Measurements from ENCODE around the gene ANO1.

ANO1 gene

DNA sequence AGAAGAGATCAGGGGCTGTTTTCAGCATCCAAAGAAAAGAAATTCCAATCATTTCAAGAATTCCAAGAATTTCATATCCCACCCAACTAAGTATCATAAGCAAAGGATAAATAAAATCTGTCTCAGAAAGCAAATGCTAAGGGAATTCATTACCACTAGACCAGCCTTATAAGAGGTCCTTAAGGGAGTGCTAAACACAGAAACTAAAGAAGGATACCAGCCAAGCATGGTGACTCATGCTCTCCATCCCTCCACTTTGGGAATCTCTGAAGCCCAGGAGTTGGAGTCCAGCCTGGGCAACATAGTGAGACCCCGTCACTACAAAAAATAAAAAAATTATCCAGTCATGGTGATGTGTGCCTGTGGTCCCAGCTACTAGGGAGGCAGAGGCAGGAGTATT lies 142.8 kb downstream of the ANO1 start:
- DNase-seq, result no peak

DNA sequence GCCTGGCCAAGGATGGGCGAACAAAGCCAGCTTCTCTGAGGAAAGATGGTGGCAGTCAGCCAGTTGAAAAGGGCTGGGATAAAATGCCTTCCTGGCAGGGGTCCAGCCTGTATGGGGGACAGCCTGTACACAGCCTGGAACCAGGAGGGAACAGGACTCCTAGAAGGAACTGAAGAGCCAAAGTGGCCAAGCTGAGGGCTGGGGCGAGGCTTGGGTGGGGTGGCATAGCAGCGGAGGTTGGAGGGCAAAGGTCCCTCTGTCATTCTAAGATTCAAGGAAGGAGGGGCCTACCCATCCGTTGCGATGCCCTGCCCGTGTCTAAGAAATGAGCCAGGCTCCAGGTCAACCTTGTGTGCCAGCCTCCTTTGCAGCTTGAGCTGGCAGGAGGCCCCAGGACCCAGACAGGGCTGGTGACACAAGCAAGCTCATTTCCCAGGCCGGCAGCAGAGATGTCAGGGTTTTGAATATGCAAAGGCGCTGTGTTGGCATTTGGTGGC lies 147.6 kb downstream of the ANO1 start:
- no peak for DNase-seq

DNA sequence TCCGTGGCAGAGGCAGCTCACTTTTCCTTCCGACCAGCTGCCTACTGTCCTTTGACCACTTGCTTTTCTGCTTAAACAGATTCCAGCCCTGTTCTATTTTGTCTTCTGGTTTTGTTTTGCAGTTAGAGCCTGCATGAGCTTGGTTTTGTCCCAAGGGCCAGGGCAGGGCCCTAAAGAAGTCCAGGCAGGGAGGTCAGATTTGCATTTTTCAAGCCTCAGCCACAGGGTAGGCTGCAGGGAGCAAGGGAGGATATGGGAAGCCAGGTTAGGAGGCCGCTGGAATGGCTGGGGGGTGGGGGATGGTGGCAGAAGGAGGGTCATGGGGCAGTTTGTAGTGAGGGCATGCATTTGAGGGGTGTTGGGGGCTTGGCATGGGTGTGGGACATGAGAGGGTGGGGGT lies 148.1 kb downstream of the ANO1 start:
- no peak for DNase-seq

DNA sequence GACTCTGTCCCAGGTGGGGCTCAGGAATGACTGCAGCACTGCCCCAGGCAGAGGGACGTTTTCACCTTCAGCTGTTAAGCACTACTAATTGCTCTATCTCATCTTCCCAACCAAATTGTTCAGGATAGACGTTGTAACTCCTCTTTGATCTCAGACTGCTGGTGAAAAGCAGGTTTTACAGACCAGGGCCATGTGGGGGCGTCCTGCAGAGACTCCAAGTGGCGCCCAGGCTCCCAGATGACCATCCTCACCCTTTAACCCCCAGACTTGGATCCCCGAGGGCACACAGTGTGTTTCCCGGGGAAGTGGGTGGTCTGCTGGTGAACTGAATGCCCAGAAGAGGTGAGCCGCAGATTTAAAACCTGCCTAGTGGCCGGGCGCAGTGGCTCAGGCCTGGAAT lies 148.8 kb downstream of the ANO1 start:
- DNase-seq, result no peak

DNA sequence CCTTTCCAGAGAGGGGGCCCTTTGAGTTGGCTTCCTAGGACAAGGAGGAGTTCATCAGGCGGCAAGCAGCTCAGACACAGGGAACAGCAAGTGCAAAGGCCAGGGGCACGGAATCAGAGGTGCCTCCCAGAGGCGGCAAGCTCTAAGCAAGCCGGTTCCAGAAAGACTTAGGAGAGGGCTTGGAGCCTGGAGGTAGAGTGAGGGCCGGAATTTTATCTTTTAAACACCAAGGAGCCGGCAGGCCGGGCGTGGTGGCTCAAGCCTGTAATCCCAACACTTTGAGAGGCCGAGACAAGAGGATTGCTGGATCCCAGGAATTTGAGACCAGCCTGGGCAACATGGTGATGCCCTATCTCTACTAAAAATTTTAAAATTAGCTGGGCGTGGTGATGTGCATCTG lies 151.6 kb downstream of the ANO1 start:
- DNase-seq, result no peak

DNA sequence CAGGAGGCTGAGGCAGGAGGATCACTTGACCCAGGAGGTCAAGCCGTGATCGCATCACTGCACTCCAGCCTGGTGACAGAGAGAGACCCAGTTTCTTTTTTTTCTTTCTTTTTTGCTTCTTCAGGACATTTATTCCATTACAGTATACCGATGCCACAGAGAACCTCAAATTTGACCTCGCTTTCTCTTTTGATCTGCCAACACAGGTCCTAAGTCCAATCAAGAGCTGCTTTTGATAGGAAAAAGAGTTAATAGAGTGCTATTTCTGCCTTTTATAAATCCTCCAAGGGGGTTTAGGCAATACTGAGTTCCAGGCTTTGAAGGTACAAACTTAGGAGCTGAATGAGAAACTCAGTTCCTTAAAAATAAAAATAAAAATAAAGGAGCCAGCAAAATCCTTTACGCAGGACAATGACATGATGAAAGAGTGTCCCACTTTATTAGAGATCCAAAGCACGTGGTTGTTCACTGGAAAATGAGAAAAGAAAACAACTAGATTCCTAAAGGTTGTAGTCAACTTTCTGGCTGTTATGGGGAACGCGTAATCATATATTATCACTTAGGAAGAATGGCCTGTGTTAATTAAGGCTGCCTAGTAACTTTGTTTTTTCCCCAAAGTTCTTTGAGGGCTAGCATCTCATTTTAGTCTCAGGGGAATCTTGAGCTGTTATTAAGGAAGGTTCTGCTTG lies 152.2 kb downstream of the ANO1 start:
- DNase-seq, result no peak

DNA sequence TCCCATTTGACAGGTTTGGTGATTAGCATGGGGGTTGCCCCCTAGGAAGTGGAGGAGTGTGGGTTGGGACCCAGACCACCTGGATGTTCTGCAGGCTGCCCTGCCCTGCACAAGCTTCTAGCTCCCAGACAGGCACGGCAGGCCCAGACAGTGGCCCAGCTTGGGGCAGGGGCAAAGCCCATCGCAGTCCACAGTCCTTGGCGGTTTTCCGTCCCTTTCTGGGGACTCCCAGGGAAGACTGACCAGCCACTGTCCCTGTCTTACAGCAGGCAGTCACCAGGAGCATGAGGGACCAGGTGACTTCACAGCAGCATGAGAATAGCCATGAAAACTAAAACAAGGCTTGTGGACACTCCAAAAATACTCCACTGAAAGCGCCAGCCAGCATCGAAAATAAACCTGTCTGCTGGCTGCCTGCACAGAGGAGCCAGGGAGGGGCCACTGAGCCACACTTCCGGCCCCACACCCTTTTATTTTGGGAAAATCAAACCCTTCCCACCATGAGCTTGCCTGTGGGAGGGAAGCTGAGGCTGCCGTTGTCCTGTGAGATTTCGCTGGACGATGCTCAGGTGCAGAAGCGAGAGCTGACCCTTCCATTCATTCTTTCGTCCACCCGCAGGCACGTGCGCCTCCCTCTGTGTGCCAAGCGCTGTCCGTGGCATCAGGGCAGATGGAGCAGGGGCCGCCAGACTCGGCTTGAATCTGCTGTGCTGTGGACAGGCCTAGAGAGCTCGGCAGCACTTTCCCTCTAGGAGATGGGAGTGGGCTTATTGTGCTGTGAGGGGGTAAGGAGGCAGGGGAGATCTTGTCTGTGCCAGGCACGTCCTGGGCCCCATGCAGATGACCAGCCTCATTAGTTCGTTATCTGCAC lies 153.0 kb downstream of the ANO1 start:
- no peak for DNase-seq

DNA sequence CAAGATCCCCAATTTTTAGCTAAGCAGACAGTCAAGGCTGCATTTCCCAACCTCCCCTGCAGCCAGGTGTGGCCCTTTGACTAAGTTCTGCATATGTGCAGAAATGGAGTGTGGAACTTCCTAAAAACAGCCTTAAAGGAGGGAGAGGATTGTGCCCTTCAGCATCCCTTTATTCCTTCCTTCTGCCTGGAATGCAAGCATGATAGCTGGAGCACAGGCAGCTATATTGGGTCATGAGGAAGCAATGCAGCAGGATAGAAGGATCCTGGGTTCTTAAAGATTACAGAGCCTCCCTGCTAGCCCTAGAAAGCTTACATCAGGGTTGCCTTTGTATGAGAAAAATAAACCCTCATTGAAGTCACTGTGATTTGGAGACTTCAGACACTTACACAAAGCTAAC lies 154.9 kb downstream of the ANO1 start:
- no peak for DNase-seq

DNA sequence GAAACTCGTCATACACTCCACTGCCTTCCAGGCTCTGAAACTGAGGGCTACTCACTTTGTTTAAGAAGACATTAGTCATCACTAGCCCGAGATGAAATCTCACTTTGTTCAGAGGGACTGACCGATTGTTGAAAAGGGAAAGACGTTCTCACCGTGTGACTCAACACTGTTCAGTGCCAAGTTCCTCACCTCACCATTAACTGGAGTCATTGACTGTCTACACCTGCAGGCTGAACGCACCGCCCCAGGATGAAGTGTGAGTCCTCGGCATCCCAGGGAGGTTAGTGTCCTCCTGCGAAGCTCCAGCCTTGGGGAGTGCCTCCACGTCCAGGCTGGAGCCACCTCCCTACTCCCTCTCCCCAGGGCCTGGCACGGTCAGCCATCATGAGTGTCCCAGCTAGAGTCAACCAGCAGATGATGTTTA lies 155.4 kb downstream of the ANO1 start:
- DNase-seq, result no peak

DNA sequence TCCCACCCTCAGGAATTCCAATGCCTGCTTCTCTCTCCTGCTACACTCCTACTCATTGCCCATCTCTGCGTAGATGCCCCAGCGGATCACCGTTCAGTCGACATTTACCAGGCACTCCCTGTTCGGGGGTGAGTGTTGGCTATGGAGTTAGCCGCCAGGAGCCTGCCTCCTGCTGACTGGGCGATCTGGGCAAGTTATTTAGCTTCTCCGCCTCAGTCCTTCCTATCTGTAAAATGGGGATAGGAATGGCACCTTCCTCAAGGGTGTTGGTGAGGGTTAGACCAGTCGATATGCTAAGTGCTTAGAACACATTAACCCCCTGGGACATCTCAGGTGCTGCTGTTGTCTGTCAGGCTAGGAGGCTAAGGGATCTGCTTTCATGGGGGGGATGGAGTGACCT lies 155.8 kb downstream of the ANO1 start:
- no peak for DNase-seq
